ENCODE measurements around the gene RLN3. TPM values are rescaled to one million over a fixed set of nuclear protein-coding genes. Genes with fewer than 3 reads are reported as not detected.

RLN3 gene
- total RNA-seq, 1 donor = not detected

GRCh38 chr19:14054721-14055120 is 26.8 kb downstream of the RLN3 start:
- H3K36me3 ChIP-seq (ENCODE audit: insufficient read depth, low read length) = no peaks in the 10 kb centered on the region
- no peaks in the 10 kb centered on the region for H3K4me1 ChIP-seq (ENCODE audit: insufficient read depth, low read length)
- no peak overlapping the region for H3K27ac ChIP-seq (ENCODE audit: low read depth, low read length)
- H2AFZ ChIP-seq (ENCODE audit: low read length) = no peak overlapping the region
- H3K79me2 ChIP-seq (ENCODE audit: insufficient read depth, low read length) = no peaks in the 10 kb centered on the region
- TF ChIP-seq CTCF (IDR thresholded peaks at IDR 0.05; ENCODE audit: extremely low read depth, low read depth, low read length) = no peak
- peaks cover 15% of the 10 kb centered on the region for H3K27me3 ChIP-seq (ENCODE audit: insufficient read depth, low read length)
- DNase-seq (ENCODE audit: insufficient read length, low spot score, missing footprints) = peak; percentile 73
- no peak overlapping the region for H3K4me2 ChIP-seq (ENCODE audit: insufficient read depth, low read length)
- no peak overlapping the region for H3K4me3 ChIP-seq (ENCODE audit: insufficient read depth, low read length)
- no peaks in the 10 kb centered on the region for H3K9me3 ChIP-seq (ENCODE audit: low read depth, low read length)
- H4K20me1 ChIP-seq (ENCODE audit: insufficient read depth, low read length) = no peaks in the 10 kb centered on the region

GRCh38 chr19:14055396-14055795 is 27.4 kb downstream of the RLN3 start:
- Histone ChIP-seq H3K4me2 (ENCODE audit: insufficient read depth, low read length) (no peak overlapping the region), H3K27me3 (ENCODE audit: insufficient read depth, low read length) (peaks cover 18% of the 10 kb centered on the region), H2AFZ (ENCODE audit: low read length) (no peak overlapping the region), H3K9me3 (ENCODE audit: low read depth, low read length) (no peaks in the 10 kb centered on the region), H3K79me2 (ENCODE audit: insufficient read depth, low read length) (no peaks in the 10 kb centered on the region), H3K4me1 (ENCODE audit: insufficient read depth, low read length) (no peaks in the 10 kb centered on the region), H3K36me3 (ENCODE audit: insufficient read depth, low read length) (no peaks in the 10 kb centered on the region), H4K20me1 (ENCODE audit: insufficient read depth, low read length) (no peaks in the 10 kb centered on the region), H3K4me3 (ENCODE audit: insufficient read depth, low read length) (no peak overlapping the region), H3K27ac (ENCODE audit: low read depth, low read length) (no peak overlapping the region)
- TF ChIP-seq CTCF (IDR thresholded peaks at IDR 0.05; ENCODE audit: extremely low read depth, low read depth, low read length) = no peak
- DNase-seq (ENCODE audit: insufficient read length, low spot score, missing footprints) = peak; percentile 52

GRCh38 chr19:14056069-14056666 is 28.2 kb downstream of the RLN3 start:
- Histone ChIP-seq H2AFZ (ENCODE audit: low read length) (no peak overlapping the region), H4K20me1 (ENCODE audit: insufficient read depth, low read length) (no peaks in the 10 kb centered on the region), H3K79me2 (ENCODE audit: insufficient read depth, low read length) (no peaks in the 10 kb centered on the region), H3K4me2 (ENCODE audit: insufficient read depth, low read length) (no peak overlapping the region), H3K4me3 (ENCODE audit: insufficient read depth, low read length) (no peak overlapping the region), H3K4me1 (ENCODE audit: insufficient read depth, low read length) (no peaks in the 10 kb centered on the region), H3K9me3 (ENCODE audit: low read depth, low read length) (no peaks in the 10 kb centered on the region), H3K36me3 (ENCODE audit: insufficient read depth, low read length) (no peaks in the 10 kb centered on the region), H3K27ac (ENCODE audit: low read depth, low read length) (no peak overlapping the region), H3K27me3 (ENCODE audit: insufficient read depth, low read length) (peaks cover 18% of the 10 kb centered on the region)
- peak; percentile 52 for DNase-seq (ENCODE audit: insufficient read length, low spot score, missing footprints)
- TF ChIP-seq CTCF (IDR thresholded peaks at IDR 0.05; ENCODE audit: extremely low read depth, low read depth, low read length) = no peak

GRCh38 chr19:14056741-14057356 is 28.9 kb downstream of the RLN3 start:
- H3K27ac ChIP-seq (ENCODE audit: low read depth, low read length) = no peak overlapping the region
- H3K9me3 ChIP-seq (ENCODE audit: low read depth, low read length) = no peaks in the 10 kb centered on the region
- peak; percentile 51 for DNase-seq (ENCODE audit: insufficient read length, low spot score, missing footprints)
- no peak overlapping the region for H3K4me3 ChIP-seq (ENCODE audit: insufficient read depth, low read length)
- peak overlapping the region; percentile 43 for H3K4me2 ChIP-seq (ENCODE audit: insufficient read depth, low read length)
- H3K4me1 ChIP-seq (ENCODE audit: insufficient read depth, low read length) = no peaks in the 10 kb centered on the region
- peaks cover 18% of the 10 kb centered on the region for H3K27me3 ChIP-seq (ENCODE audit: insufficient read depth, low read length)
- no peak overlapping the region for H2AFZ ChIP-seq (ENCODE audit: low read length)
- H3K36me3 ChIP-seq (ENCODE audit: insufficient read depth, low read length) = no peaks in the 10 kb centered on the region
- H4K20me1 ChIP-seq (ENCODE audit: insufficient read depth, low read length) = no peaks in the 10 kb centered on the region
- no peaks in the 10 kb centered on the region for H3K79me2 ChIP-seq (ENCODE audit: insufficient read depth, low read length)
- no peak for TF ChIP-seq CTCF (IDR thresholded peaks at IDR 0.05; ENCODE audit: extremely low read depth, low read depth, low read length)

Measured in osteoblast (primary cell).